Right lobe of liver (tissue), 4 donors: ENCODE measurements around the gene ATXN7.

ENCODE experiments used
- POLR2A ChIP-seq: fragments of 450-650 bp; IDR thresholded peaks from one replicate; pipeline ENCODE4 v1.6.1; 2017; ENCODE audit warnings: antibody characterized with exemption, mild to moderate bottlenecking
- TF ChIP-seq, protein P1 (sequence below), 4 donors: fragments of 200-600 bp in 3 of 4; fragments of 450-650 bp in 1 of 4; IDR thresholded peaks; one replicate each; pipeline versions ENCODE4 v1.5.1 to v1.8.0; 2016 to 2022; ENCODE audit warnings: antibody characterized with exemption in 4 of 4, mild to moderate bottlenecking in 2 of 4
- donor health status: DM: no; HTN: no; CAD: no.
- donor health status: DM: no; HTN: no; CAD: no.
- donor health status: DM: no; HTN: yes; CAD: no.

DNA sequence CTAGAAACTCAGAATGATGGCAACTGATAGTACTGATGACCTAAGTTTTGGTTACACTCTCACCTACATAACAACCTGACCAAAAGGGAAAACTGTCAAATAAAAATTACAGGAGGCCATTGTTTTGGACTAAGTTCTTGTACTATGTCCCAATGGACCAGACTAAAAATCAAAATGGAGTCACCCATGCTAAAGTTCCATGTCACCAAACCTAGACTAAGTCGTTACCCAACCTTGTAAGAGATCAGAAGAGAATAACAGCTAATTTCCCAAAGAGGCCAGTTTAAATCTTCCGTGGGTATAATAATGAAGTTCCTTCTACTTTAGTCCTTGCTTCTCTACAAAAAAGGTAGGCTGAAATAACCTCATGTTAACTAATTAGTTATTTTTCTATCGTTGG lies 12.4 kb upstream of the ATXN7 start:
- TF ChIP-seq, protein P1, sequence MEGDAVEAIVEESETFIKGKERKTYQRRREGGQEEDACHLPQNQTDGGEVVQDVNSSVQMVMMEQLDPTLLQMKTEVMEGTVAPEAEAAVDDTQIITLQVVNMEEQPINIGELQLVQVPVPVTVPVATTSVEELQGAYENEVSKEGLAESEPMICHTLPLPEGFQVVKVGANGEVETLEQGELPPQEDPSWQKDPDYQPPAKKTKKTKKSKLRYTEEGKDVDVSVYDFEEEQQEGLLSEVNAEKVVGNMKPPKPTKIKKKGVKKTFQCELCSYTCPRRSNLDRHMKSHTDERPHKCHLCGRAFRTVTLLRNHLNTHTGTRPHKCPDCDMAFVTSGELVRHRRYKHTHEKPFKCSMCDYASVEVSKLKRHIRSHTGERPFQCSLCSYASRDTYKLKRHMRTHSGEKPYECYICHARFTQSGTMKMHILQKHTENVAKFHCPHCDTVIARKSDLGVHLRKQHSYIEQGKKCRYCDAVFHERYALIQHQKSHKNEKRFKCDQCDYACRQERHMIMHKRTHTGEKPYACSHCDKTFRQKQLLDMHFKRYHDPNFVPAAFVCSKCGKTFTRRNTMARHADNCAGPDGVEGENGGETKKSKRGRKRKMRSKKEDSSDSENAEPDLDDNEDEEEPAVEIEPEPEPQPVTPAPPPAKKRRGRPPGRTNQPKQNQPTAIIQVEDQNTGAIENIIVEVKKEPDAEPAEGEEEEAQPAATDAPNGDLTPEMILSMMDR (IDR thresholded peaks at IDR 0.05): no peak
- TF ChIP-seq POLR2A: no peak
